Stimulated activated CD8-positive, alpha-beta memory T cell treated with anti-CD3 and anti-CD28 coated beads, Interleukin-15, amount 100 ng/mL, for 48 hours (primary cell): Measurements from ENCODE around the gene CAB39.

ENCODE experiments used
- DNase-seq, 2 donors: peaks; one replicate each; pipeline ENCODE4 v3.0.0-alpha.2; 2020; ENCODE audit warnings: low read depth in 2 of 2

CAB39 gene

DNA sequence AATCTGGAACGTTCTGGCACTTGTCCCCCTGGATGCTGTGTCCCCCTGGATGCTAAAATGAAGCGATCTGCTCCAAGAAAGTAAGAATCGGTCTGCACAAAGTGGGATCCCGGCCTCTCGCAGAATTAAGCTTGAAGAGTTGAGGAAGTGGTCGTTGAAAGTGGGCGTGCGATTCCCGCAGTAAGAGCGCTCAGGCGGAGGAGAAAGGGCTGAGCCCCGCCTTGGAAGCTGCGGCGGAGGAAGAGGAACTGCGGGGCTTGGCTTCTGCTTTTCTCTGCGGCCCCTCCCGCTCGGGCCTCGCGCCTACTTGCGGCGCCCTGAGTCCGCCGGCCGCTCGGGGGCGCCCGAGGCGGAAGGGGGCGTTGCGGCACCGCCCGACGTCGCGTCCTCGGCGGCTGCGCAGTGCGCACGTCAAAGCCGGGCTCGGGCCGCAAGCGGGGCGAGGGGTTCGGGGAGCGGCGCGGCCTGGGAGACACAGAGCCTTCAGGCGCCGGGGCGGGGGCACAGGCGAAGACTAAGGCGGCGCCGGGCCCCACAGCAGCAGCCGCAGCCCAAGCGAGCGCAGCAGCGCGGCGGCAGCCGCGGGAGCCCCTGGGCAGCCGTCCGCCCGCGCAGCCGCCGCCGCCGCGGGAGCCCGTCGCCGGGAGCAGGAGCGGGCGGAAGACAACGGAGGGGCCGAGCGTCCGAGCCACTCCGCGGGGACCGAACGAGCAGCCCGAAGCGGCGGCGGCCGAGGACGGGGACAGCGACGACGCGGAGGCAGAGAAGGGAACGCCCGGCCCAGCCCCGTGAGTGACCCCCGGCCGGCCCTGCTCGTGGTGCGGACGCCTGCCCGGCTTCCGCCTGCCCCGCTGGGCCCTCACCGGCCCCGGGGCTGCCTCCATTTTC, at the start of gene CAB39:
Gene CAB39 (plus strand): TSS at position 400 of the 888 bp plus-strand sequence. CDS start 47,160 bp downstream, outside the sequence.
- DNase-seq = peak; percentile 84

GRCh38 chr2:230664128-230664527, 48.5 kb upstream of the CAB39 start:
- no peak for DNase-seq

DNA sequence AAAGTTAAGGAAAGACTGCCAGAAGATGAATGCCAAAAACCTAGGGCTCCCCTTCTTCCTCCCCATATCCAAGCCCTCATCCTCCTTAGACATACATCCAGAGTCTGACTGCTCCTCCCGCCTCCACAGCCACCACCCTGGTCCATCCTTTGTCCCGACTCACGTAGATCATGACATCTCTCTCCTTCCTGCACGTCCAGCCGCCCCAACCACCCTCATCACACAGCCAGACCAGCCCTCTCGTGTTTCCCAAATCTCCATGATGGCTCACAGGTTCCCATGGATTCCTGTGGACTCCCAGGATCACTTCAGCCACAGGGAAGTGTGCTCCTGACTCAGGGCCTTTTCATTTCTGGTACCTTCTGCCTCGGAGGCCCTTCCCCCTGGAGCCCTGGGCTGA, 47.8 kb upstream of the CAB39 start:
- no peak for DNase-seq

- DNase-seq = no peak
These were observed 47.4 kb upstream of the CAB39 start for GRCh38 chr2:230665263-230665691.

DNA sequence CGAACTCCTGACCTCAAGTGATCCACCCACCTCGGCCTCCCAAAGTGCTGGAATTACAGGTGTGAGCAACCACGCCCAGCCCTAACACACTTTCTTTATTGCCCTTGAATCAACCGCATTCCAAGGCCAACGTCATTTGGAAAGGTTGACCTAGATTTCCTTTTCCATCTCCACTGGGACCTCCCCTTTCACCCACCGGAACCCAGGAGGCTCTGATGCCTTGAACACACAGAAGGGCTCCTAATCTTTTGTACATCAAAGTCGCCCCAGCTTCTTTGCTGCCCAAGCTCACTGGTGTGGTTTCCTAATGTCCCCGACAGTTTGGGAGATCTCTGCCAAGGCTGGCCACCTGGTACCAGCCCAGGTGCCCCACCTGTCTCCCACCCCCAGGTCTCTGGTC, 46.2 kb upstream of the CAB39 start:
- no peak for DNase-seq

GRCh38 chr2:230666885-230667712, 45.5 kb upstream of the CAB39 start:
- DNase-seq = no peak

DNA sequence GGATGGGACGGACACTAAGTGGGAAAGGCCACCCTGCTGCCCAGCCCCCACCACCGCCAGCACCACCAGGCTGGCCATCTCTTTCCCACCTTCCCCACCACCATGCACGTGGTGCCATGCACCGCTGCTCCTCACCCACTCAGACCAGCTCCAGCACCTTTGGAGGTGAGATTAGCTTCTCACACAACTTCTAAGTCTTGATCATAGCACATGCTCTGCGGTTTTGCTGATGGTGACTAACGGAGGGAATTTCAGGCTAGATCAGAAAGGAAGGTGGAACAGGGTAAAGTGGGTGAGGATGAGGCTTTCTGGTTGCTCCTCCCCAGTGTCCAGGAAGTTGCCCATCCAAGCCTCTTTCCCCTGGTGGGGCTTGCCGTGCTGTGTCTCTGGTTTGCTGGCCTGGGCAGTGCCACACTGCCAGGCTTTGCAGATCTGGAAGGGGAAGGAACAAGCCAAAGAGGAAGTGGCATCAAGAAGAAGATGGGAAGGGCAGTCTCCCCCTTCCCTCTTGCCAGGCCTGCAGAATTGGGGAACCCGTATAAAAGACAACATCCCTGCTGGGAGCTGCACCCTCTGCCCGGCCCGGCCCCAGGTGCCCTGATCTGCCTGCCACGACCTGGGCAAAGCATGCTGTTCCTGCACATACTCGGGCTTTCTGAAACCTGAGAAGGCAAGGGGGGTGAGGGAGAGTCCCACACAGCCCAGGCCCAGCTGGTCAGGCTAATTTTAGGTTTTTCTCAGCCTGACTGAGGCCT, 44.3 kb upstream of the CAB39 start:
- DNase-seq = no peak

- DNase-seq = no peak
These were observed 43.7 kb upstream of the CAB39 start for GRCh38 chr2:230668939-230669303.

DNA sequence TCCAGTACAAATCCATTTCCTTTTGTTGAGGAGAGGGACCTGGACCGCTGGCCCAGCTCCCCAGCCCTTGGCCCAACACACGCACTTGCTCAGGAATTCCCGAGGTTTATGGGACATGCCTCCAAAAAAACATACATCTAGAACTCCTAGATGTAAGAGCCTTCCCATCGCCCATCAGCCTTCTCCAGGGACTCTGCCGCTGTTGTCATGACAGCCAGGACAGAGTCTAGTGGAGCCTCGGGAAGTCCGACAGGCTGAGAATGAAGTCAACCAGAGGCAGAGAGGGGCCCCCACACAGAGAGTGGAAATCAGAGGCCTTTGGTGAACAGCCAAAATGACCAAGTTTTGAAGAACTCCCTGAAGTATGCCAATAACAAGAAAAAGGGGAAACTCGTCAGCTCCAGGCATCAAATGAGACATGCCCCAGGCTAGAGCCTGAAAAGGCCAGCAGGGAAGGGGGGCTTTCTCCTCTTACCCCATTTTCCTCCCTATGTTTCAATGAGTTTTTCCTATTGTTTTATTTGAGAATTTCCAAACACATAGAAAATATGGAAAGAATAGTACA, 43.2 kb upstream of the CAB39 start:
- DNase-seq = no peak

DNA sequence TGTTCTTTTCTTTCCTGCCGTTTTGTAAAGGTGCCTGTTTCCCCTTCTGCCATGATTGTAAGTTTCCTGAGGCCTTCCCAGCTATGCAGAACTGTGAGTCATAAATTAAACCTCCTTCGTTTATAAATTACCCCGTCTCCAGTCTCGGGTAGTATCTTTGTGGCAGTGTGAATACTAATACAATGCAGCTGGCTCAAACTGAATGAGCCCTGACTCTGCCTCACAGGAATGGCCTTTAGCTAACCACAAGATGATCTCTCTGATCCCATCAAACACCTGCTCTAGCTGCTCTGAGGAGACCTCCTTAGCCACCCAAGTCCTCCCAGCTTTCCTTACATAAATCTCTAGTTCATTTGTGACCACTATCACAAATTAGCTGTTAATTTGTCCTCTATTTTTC, 41.5 kb upstream of the CAB39 start:
- DNase-seq = no peak

- DNase-seq = no peak
These were observed 39.8 kb upstream of the CAB39 start for GRCh38 chr2:230672836-230673235.

DNA sequence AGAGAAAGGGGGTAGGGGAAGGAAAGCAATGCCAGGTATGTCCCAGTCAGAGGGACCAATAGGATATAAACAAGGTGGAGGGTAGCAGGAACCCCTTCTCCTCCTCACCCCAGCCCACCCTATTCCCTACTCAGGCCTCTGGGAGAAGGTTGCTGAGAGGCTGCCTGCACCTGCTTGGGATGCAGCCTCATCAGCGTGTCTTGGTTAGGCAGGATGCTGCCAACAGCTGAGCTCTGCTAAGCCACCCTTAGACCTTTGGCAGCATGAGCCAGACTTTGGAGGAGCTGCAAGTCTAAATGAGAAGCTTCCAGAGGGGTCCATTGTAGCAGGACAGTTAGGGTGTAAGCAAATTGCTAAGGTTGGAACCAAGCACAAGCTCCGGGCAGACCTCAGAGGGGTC, 38.2 kb upstream of the CAB39 start:
- DNase-seq = no peak

- no peak for DNase-seq
These were observed 37.5 kb upstream of the CAB39 start for GRCh38 chr2:230674966-230675672.

GRCh38 chr2:230676546-230676945, 36.1 kb upstream of the CAB39 start:
- no peak for DNase-seq

DNA sequence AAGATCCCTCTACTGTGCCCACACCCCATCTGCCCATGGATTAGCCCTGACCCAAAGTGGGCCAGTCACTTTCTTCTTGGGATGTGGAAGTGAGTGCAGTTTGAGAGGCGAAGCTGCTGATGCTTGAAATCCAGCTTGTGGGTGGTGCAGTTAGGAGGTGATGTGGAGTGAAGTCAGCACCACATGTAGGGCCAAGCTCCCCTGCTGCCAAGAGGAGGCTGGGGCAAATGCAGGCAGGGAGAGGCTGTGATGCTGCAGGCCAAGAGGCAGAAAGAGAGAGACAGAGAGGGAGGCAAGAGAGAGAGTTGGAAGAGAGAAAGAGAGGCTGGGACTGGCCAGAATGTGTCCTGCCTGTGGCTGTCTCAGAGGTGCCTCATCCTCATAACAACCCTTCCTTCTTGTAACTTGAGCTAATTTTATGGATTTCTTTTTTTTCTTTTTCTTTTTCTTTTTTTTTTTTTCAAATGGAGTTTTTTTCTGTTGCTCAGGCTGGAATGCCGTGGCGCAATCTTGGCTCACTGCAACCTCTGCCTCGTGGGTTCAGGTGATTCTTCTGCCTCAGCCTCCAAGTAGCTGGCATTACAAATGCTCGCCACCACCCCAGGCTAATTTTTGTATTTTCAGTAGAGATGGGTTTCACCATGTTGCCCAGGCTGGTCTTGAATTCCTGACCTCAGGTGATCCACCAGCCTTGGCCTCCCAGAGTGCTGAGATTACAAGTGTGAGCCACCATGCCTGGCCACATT, 35.3 kb upstream of the CAB39 start:
- DNase-seq = no peak

DNA sequence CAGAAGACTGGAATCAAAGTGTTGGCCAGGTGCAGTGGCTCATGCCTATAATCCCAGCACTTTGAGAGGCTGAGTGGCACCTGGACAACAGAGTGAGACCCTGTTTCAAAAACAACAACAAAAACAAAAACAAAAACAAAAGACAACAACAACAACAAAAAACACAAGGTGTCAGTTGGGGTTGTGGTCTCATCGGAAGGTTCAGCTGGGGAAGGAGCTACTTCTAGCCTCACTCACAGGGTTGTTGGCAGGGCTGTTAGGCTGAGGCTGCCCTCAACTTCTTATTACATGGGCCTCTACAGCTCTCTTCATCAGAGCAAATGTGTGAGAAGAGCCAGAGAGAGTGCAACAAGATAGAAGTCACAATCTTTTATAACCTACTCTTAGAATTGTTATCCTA, 34.6 kb upstream of the CAB39 start:
- no peak for DNase-seq

DNA sequence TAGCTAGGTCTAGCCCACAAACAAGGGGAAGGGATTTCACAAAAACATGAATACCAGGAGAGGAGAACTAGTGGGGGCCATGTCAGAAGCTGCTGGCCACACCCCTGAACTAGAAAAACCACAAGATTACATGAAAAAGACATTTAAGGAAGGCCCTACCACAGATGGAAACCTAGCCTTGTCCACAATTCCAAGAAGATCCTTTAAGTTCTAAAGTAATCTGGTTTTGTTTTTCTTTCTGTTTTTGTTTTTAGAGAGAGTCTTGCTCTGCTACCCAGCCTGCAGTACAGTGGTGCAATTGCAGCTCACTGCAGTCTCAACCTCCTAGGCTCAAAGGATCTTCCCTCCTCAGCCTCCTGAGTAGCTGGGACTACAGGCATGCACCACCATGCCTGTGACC, 34.2 kb upstream of the CAB39 start:
- no peak for DNase-seq

DNA sequence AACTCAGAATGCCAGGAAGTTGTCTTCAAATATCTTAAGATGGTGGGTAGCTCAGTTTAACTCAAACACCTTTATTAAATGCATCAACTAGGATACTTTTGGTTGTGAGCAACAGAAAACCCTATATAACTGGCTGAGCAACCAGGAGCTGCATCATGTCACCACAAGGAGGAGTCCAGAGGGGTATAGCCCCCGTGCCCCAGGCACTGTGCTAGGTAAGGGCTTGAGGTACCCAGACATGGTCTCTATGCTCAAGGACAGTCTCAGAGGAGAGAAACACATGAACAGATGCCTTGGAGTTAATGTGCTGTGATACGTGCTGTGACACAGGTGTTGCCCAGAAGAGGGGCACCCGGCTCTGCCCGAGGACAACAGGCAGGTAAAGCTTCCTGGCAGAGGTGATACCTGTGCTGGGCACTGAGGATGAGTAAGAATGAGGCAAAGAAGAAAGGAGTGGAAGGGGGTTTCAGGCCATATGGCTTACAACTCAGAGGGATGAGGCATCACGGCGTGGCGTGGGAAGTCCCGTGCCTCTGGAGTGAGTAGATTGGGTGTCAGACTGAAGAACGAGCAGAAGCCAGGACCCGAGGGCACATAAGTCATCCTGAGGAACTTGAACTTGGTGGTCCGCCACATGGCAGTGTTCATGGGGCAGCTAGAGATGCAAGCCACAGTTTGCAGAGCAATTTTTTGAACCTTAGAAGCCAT, 32.0 kb upstream of the CAB39 start:
- DNase-seq = no peak

GRCh38 chr2:230681171-230681545, 31.5 kb upstream of the CAB39 start:
- DNase-seq = no peak

GRCh38 chr2:230682546-230682945, 30.1 kb upstream of the CAB39 start:
- DNase-seq = no peak
